Measurements from ENCODE around the gene KLC1.

The KLC1 gene

DNA sequence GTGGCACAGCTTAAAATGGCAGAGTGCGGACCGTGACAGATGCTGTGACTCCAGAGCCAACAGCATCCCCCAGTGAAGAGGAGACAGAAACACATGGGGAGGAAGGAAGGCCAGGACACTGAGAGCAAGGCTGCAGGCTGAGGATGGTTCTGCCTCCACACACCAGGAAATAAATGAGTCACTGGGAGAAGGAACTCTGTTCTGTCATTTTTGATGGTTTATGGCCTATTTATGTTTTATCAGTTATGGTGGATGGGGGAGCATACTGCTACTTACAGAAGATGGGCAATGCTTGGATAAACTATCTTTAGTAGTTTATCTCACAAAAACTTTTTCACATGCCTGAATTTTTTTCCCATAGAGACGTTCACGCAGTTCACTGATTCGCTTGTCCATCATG, 120.4 kb downstream of the KLC1 start:
- Mint-ChIP-seq H3K9me3 (no peaks in the 10 kb centered on the region), H3K36me3 (peaks cover 3% of the 10 kb centered on the region), H3K4me3 (no peak overlapping the region), H3K27me3 (no peaks in the 10 kb centered on the region), H3K27ac (no peak overlapping the region), H3K4me1 (peaks cover 18% of the 10 kb centered on the region)
- DNase-seq = no peak
- CTCF ChIA-PET = no interaction called here

DNA sequence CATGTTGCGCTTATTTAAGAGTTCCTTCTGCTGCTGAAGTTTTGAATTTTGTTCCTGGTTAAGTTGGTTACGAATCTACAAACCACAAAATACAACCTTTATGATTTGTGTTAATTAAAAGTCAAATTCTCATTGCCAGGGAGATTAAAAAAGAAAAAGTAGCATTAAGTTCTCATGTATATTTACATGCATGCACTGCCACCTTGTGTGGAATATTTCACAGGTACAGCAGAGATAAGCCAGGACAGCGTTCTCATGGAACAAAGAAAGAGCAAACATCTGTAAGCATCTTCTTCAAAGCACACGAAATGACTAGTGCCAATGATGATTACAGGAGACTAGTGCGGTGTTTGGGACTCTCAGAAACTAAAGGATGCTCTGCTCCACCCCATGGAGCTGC, 120.8 kb downstream of the KLC1 start:
- DNase-seq = no peak
- H3K27ac Mint-ChIP-seq = no peak overlapping the region
- no peaks in the 10 kb centered on the region for H3K9me3 Mint-ChIP-seq
- no peak overlapping the region for H3K4me3 Mint-ChIP-seq
- CTCF ChIA-PET = no interaction called here
- peaks cover 3% of the 10 kb centered on the region for H3K36me3 Mint-ChIP-seq
- peaks cover 18% of the 10 kb centered on the region for H3K4me1 Mint-ChIP-seq
- H3K27me3 Mint-ChIP-seq = no peaks in the 10 kb centered on the region

All from activated naive CD4-positive, alpha-beta T cell treated with anti-CD3 and anti-CD28 coated beads, Interleukin-2, amount 10 ng/mL, durations not matched to agents 7 days and 5 days (primary cell).